NCI-H2196 treated with DMSO at 0.1 percent for 48 hours (cell line): ENCODE data around the gene TTC27.

Experiments used
- DNase-seq: peaks from one replicate; lab custom pipeline; 2025; ENCODE audit not compliant: unreplicated experiment; lab: John Stamatoyannopoulos, UW

Gene TTC27

DNA sequence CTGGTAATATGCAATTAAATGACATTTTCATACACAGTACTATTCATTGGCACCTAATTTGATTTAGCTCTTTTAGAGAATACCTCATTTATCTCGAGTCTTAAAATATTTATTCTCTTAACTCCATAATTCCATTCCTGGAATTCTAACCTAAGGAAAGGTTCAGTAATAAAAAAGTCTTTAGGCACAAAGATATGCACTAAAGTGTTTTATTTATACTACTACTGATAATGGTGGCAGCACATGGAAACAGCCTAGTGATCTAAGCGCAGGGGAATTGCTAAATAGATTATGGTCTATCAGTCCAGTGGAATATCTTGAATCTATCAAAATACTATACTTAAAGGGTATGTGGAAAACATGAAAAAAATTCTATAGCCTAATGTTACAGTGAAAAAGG, 176.4 kb downstream of the TTC27 start:
- no peak for DNase-seq

DNA sequence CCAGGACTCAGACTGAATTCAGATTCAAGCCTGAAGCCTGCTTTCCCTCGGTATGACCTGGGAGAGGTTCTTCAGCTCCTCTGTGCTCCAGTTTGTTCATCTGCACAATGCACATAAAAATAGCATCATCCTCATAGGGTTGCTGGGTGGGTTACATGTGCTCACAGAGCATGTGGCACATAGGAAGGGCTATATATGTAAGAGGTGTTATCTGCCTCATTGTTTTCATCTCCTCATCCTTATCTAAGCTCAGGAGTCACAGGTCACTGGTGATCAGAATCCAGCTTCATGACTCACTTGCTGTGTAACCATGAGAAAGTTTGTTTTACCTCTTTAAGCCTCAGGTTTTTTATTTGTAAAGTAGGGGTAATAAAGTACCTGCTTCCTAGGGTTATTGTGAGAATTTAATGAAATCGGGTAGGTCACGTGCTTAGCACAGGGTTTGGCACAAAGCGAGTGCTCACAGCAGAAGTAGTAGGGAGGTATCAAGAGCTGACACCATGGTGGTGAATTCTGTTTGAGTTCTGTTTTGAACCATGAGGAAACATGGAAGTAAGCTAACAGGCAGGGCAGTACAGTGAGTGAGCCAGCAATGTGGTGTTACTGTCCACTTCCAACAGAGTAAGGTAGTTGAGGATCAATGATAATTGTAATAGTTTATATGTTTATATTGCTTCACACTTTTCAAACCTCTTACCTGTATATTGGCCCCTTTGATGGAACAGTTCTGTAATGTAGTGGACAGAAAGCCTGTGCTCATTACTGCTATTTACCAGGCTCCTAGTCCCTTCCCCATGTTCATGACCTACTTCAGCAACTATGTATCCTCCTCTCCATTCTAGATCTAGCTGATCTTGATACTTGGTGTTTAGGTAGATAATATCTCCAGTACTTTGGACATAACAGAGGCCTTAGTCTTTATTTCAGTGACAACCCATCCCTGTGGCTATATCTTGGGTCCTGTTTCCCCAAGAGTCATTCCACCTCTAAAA, 177.6 kb downstream of the TTC27 start:
- DNase-seq = no peak

DNA sequence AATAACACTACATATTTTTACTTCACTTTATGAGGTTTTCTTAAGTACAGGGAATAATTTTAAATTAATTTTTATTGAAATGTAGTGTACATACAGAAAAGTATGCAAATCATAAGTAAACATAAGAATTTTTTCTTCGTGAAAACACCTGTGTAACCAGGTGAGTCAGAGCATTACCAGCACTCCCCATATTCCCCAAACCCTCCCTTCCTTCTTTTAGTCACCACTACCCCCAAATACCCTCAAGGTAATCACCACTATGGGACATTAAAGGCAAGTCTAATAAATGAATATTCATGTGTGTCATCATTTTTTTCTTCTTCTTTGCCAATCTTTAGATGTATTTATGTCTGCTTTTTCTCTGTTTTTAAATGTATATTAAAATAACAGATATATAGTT, 179.0 kb downstream of the TTC27 start:
- DNase-seq = no peak

DNA sequence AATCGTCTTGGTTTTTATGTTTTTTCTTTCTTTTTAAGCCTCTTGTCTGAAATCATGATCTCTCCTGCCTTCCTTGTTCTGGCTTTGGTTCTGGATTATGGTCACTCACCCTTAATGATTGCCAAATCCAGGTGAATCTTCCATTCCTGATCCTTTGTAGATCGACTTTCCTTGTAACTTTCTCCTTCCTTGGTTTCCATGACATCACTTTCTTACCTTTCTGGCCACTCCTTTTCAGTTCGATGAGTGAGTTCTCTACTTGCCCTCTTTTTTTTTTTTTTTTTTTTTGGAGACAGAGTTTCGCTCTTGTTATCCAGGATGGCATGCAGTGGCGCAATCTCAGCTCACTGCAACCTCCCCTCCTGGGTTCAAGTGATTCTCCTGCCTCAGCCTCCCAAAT, 179.8 kb downstream of the TTC27 start:
- DNase-seq = no peak

DNA sequence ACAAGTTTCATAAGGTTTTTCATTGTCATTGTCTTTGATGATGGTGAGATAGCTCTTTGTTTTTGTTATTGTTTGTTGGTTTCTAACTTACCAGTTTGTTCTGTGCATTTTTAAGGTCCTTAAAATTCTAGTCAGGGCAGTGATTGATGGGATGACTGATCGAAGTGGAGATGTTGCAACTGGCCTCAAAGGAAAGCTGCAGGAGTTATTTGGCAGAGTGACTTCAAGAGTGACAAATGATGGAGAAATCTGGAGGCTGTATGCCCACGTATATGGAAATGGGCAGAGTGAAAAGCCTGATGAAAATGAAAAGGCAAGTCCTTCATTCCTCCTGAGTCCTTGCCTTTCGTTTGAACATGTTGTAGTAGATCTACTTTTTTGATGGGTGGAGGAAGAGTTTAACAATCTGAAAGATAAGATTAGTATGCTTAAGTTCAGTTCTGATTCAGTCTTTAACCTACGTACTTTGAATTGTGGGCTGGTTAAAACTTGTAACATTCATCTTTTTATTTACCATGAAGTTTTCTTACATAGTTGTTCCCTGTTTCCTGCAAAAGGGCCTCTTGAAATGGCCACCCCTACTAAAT, 183.2 kb downstream of the TTC27 start:
- no peak for DNase-seq

DNA sequence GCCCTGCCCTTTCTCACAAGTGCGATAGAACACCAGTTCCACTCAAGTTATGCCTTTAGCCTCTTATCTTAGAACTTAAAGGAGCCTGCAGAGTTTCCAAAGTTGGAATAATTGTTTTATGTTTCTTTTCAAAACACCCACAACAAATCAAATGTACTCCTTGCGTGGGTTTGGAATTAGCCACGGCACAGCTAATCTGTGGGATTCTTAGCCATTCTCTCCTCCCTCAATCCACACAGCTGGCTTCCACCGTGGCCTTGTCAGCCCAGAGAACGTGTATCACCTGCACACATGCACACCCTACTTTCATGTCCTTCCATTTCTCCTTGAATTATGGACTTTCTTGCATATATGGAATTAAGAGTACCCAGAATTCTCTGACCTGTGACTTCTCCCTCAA, 183.8 kb downstream of the TTC27 start:
- DNase-seq = no peak

DNA sequence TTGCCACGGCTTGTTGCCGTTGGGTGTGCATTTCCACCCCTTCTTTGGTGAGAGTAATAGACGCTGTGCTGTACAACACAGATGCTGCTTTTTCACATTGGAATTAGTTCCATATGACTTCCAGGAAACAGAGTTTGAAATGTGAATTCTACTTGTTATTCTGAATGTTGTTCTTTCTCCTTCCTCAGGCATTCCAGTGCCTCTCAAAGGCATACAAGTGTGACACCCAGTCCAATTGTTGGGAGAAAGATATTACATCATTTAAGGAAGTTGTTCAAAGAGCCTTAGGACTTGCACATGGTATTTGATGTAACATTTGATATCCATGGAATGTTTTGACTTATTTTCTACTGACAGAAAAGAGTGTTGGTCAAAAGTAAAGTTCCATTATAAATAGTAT, 184.5 kb downstream of the TTC27 start:
- no peak for DNase-seq

DNA sequence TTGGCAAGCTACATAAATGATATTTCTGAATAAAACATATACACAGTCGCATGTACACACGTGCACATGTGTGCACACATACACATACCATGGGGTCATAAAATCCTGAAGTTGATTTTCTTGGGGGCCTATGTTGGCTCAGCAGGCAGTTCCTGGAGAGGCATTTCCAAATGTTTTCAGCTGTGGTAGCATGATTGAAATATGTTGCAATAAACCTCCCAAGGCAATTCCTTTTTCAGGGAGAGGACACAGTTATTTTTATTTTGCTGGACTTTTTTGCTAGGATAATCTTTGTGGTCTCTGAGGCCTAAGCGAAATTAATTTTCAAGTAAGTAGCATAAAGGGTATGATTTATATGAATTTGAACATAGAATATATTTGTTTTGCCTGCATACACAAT, 192.2 kb downstream of the TTC27 start:
- no peak for DNase-seq

DNA sequence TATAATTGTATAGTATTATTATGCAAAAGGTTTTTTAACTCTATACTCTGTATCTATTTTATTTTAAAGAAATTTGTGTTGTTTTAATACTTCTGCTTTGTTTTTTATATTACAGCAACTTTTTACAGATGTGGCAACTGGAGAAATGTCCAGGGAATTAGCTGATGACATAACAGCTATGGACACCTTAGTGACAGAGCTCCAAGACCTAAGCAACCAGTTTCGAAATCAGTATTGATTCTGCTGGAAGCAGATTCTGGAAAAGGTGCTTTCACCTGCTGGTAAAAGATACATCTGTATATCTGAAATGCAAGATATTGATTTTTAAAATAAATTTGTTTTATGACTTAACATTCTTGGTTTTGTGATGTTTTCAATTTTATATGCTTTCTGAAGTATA, 192.9 kb downstream of the TTC27 start:
- DNase-seq = no peak

DNA sequence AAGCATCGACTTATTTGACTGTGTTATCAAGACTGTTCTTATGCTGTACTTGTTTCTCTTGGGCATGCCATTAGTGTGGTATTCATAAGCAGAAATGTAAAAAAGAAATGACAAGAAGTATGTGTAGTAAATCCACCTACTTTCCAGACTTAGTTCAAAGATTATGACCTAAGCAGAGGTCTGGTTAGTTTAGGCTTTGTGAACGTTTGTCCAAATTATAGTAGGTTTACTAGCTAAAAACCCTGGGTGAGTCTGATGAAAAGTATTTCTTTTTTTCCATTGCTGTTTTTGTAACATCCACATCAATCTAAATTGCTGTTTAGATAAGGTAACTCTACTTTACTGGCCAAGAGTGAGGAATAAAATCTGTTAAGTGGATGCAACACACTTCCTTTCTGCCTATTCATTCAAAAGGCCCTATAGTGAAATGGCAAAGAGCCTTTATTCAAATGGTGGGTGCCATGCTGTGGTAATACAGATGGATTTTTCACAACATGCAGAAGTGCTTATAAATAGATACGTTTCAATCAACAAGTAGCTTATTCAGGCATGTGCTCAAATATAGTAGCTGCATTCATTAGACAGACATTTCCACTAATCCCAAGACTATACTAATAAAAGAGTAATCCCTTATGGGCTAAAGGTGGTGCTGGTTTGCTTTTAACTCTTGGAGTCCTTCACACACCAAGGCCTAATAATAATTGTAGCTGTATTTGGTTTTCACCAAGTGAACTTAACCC, 196.4 kb downstream of the TTC27 start:
- no peak for DNase-seq

DNA sequence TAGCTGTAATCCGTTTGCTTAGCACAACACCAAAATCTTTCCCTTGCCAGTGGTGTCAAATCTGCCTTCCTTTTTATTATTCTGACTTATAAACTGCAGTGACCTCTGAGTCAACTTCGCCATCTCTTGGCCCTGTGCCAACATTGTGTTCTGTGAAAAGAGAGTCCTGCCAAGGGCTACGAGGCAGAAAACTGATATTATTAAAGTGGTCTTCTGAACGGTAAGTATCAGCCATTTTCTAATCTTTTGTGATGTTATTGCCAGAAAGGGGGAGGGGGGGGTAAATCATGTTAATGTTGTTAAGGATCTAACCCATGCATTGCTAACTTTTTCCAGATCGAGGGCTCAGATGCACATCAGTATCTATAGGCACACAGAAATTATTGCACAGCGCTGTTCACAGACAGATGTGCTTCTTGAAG, 197.5 kb downstream of the TTC27 start:
- DNase-seq = no peak

DNA sequence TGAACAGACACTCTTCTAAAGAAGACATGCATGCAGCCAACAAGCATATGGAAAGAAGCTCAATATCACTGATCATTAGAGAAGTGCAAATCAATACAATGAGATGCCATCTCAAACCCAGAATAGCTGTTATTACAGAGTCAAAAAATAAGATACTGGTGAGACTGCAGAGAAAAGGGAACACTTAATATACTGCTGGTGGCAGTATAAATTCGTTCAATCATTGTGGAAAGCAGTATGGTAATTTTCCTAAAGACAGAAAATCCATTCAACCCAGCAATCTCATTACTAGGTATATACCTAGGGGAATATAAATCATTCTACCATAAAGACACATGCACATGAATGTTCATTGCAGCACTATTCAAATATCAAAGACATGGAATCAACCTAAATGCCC, 202.3 kb downstream of the TTC27 start:
- DNase-seq = no peak

DNA sequence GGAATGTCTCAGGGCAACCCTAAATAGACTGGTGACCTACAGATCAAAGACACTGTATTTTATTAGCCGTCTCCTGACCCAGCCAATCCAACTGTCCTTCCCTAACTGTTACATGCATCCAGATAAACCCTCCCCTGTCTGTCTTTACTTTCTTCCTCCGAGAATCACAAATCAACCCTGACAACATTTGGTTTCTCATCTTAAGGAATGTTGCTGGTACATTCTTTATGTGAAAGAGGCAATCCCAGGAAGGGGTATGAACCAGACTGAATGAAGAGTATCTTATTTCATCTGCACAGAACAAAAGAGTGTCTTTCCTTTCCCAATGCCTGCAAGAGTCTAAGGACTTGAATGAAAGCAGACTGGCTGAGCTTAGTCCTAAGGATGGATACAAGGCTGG, 205.0 kb downstream of the TTC27 start:
- DNase-seq = no peak

DNA sequence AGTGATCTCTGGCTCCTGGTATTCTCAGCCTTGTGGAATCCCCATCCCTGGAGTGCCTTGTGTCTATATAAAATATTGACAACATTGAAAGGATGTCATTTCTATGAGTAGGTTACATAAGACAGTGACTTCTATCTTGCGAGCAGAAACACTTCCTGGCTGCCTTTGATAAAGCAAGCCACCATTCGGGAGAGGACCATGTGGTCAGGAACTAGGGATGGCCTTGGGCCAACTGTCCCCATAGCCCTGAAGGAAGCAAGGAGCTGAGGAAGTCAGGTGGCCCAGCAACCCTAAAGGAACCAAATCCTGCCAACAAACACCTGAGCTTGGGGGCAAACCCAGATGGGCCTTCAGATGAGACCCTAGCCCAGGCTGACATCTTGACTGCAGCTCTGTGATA, 205.9 kb downstream of the TTC27 start:
- no peak for DNase-seq

DNA sequence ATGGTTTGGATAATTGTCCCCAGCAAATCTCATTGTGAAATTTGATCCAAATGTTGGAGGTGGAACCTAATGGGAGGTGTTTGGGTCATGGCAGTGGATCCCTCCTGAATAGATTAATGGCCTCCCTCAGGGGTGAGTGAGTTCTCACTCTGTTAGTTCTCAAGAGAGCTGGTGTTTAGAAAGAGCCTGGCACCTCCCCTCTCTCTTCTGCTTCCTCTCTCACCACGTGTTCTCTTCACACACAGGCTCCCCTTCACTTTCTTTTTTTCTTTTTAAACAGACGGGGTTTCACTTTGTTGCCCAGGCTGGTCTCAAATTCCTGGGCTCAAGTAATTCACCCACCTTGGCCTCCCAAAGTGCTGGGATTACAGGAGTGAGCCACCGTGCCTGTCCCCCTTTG, 207.3 kb downstream of the TTC27 start:
- no peak for DNase-seq

DNA sequence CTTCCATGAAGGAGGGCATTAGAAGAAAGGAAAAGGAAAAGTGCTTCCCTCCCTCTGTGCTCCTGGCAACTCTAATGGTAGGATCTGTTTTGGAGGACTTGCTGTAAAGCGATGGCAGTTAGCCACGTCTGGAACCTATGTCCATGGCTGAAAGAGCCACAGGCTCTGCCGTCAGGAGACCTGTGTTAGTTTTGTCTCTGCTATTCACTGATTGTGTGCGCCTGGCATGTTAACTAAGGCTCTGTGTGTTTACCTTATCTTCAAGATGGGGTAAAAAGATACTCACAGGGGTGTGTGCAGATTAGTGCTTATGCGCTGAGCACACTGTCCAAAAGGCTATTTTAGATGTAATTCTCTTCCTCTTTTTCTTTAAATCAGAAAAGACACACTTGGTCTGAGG, 209.1 kb downstream of the TTC27 start:
- no peak for DNase-seq

DNA sequence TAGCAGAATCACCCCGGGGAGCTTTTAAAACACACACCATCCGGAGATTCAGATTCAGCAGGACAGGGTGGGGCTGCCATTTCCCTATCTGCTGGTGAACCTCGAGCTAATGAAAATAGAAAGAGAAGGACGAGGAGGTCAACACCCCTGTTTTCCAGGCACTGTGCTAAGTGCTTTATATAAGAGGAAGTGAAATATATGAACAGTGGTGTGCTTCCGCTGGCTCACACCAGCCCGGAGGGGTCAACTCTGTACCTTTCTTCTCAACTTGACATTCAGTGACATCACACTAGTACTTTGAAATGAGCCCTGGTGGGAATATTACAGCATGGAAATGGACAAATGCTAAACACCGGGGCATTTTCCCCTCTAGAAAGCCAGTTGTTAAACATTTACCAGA, 210.6 kb downstream of the TTC27 start:
- DNase-seq = no peak

DNA sequence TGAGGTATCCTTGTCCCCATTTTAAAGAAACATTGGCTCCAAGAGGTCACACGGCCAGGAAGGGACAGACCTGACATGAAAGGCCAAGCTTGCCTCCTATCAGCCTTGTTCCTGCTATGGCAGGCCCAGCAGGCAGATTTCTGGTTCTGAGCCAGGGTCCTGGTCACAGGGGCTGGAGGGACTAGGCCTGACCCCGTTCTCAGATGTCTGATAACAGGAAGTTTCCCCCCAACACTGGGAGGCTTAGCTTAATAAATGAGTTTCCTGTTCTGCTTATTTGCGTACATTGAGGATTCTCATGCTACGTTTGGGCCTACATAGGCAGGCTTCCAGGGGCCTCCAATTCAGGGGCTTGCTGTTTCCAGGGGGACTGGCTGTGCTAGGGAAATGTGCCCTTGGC, 211.1 kb downstream of the TTC27 start:
- no peak for DNase-seq

DNA sequence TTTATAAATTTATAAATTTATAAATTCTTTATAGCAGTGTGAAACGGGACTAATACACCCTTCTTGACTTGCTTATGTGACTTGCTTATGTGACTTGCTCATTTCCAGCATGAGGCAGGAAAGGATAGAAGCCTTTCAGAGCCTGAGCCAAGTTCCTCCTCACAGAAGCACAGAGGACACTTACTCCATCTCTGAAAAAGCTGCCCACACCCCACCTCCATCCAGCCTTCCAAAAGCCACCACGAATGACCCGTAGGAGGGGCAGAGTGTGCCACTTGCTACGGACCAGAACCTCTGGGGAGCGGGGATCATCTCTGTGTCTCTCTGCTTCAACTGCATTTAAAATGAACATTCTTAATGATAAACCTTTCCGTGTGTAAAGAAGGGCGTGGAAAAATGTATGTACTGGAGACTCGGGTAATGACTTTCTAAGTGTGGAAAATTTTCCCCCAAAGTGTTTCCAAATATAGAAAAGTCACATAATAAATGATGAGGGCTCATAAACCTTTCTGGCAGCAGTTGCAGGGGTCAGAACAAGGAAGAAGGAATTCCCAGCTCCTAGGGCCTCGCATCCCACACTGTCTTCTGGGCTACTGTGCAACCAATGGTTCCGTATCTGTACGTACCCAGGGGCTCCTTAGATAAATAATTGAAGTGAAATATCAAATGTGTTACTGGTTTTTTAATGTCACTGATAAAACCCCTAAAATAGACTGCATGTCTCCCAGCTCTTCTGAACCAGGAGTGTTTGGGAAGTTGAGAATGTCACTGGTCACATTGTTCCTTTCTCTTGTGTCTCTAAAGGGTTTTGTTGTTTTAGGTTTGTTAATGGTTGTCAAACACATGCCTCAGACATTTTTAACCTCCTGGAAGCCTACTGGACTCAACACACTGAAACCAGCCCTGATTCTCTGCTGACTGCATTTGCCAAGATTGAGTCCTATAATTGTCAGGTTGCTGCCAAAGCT, 214.4 kb downstream of the TTC27 start:
- DNase-seq = no peak

DNA sequence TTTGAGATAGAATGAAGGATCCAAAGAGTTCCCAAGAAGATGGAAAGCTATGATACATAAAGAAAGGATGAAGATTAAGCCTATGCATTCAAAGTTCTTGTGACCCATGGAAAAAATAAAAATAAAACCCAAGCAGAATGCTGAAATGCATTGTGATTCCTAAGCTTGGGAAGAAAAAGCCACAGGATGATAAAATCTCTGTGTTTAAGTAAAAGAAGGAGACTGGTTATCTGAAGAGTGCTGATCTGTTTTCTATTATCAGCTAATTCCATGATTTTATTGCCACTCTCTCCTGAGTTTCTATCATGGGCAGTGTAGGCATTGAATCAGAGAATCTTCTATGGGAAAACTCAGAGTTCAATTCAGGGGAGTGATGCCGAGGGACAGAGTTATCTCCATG, 215.8 kb downstream of the TTC27 start:
- no peak for DNase-seq

DNA sequence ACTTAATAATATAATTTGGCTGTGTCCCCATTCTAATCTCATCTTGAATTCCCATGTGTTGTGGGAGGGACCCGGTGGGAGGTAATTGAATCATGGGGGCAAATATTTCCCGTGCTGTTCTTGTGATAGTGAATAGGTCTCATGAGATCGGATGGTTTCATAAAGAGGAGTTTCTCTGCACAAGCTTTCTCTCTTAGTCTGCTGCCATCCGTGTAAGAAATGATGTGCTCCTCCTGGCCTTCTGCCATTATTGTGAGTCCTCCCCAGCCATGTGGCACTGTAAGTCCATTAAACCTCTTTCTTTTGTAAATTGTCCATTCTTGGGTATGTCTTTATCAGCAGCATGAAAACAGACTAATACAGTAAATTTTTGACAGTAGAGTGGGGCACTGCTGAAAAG, 216.4 kb downstream of the TTC27 start:
- DNase-seq = no peak
